ENCODE data around the gene PHETA2.
"Not testable (repeated sequence)": the region's sequence is repeated elsewhere in the genome, so short reads cannot be mapped to it uniquely, and the experiment has no call there.

Gene PHETA2

GRCh38 chr22:42111798-42112197, 37.8 kb downstream of the PHETA2 start:
- FAIRE-seq = no peak

- FAIRE-seq = not testable (repeated sequence)
Observed at GRCh38 chr22:42112793-42113192, 38.7 kb downstream of the PHETA2 start.

- no peak for FAIRE-seq
Observed at GRCh38 chr22:42114721-42115120, 40.7 kb downstream of the PHETA2 start.

GRCh38 chr22:42115420-42115830, 41.4 kb downstream of the PHETA2 start:
- FAIRE-seq = not testable (repeated sequence)

GRCh38 chr22:42116848-42117424, 42.9 kb downstream of the PHETA2 start:
- no peak for FAIRE-seq

GRCh38 chr22:42120231-42121021, 46.4 kb downstream of the PHETA2 start:
- FAIRE-seq = not testable (repeated sequence)

GRCh38 chr22:42123529-42123928, 49.5 kb downstream of the PHETA2 start:
- FAIRE-seq = not testable (repeated sequence)

GRCh38 chr22:42127606-42128005, 53.6 kb downstream of the PHETA2 start:
- no peak for FAIRE-seq

- FAIRE-seq = not testable (repeated sequence)
Observed at GRCh38 chr22:42128007-42128406, 54.0 kb downstream of the PHETA2 start.

All from G401.6 (cell line).